Activated T-helper 2 cell treated with anti-CD3 and anti-CD28 coated beads, Interferon-gamma antibody, Interleukin-2, Interleukin-4, amounts not matched to agents 10 μg/mL and 5 μg/mL and 100 μg/mL, durations not matched to agents 14 hours and 24 hours and 36 hours (primary cell): ENCODE data around the gene RGS10. TPM values are rescaled to one million over a fixed set of nuclear protein-coding genes. Genes with fewer than 3 reads are reported as not detected.

ENCODE experiments used
- DNase-seq: peaks from one replicate; pipeline ENCODE4 v3.0.0; 2021; ENCODE audit warnings: low spot score
- H3K27ac Mint-ChIP-seq: one replicate; pipeline ENCODE4 v1.8.0; 2021; ENCODE audit warnings: mixed read lengths
- H3K27me3 Mint-ChIP-seq: one replicate; pipeline ENCODE4 v1.8.0; 2021; ENCODE audit warnings: low read depth, mixed read lengths
- H3K36me3 Mint-ChIP-seq: one replicate; pipeline ENCODE4 v1.8.0; 2021; ENCODE audit warnings: low read depth, mixed read lengths
- H3K4me1 Mint-ChIP-seq: one replicate; pipeline ENCODE4 v1.8.0; 2021; ENCODE audit warnings: low read depth, mixed read lengths
- H3K4me3 Mint-ChIP-seq: one replicate; pipeline ENCODE4 v1.8.0; 2021; ENCODE audit warnings: low read depth, mild to moderate bottlenecking, moderate library complexity, mixed read lengths
- H3K9me3 Mint-ChIP-seq: one replicate; pipeline ENCODE4 v1.8.0; 2021; ENCODE audit warnings: mixed read lengths
- intact Hi-C: fragments of 100-400 bp; cut with micrococcal nuclease; formaldehyde crosslinking; loops from one replicate; pipeline ENCODE4 v1.15.1; 2023
- total RNA-seq: library from RNA; stranded (reverse); gene quantifications from 2 replicates; pipeline ENCODE4 v1.2.3, GENCODE V29; 2022

Gene RGS10
- total RNA-seq, 1 donor from 2014 or later: 112 TPM

DNA sequence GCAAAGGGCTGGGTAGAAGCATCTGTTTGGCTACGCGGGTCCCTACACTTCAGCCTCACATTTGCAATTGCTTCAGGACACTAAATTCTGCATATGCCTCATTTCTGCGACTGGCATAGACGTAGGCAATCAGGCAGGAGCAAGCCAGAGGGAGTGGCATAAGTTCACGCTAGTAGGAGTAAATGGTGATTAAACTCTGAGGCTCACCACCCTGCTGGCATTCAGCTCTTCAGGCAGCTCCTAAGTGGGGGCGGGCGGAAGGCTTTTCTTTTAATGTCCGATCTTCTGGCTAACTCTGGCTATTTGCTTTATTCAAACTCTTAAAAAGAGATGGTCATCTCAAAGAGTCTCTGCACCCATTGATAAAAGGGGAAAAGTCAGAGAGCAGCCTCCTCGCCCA, 45.3 kb downstream of the RGS10 start:
- Mint-ChIP-seq H3K9me3 (no peaks in the 10 kb centered on the region), H3K27ac (peak overlapping the region; percentile 42), H3K27me3 (no peaks in the 10 kb centered on the region), H3K4me1 (peaks cover 75% of the 10 kb centered on the region), H3K36me3 (peaks cover 55% of the 10 kb centered on the region), H3K4me3 (no peak overlapping the region)
- intact Hi-C loops: loop anchor here (2.0 to 10.0 kb wide), 6 partner anchors 18 to 362 kb away; partner anchors contain the start of gene GRK5
- no peak for DNase-seq

DNA sequence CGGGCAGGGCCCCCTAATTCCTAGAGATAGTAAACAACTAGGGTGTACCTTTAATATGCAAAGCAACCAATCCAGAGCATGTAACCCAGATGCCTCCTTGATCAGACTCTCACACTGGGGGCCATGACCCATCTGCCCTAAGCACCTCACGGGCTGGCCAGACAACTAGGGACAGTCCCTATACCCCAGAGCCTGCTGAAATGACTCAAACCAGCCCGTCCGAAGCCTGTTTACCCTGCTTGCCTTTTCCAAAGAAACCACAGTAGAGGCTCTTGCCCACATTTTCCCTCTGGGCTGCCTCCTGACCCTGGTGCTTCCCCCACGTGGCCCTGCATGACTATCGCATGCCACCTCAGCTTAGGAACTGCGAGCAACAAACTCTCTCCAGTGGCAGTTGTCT, 46.2 kb downstream of the RGS10 start:
- no peak overlapping the region for H3K4me3 Mint-ChIP-seq

DNA sequence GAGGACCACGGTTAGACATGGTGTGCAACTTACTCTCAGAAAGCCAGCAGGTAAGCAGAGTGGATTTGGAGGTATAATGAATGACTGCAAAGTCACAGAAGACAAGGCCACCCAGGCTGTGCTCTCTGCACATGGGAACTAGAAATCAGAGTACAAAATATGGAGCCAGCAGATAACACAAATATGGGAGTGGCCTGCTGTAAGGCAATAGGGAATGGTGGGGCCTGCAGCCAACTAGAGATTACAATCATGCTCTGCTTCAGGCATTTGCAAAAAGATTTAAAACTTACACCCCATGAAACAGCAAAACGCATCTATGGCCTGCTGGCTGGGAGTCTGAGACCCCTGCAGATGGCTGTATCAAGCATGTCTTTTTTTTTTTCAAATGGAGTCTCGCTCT, 47.0 kb downstream of the RGS10 start:
- Mint-ChIP-seq H3K36me3 (peaks cover 45% of the 10 kb centered on the region), H3K27me3 (no peaks in the 10 kb centered on the region), H3K4me1 (peaks cover 61% of the 10 kb centered on the region), H3K9me3 (no peaks in the 10 kb centered on the region), H3K4me3 (no peak overlapping the region), H3K27ac (no peak overlapping the region)
- intact Hi-C loops: loop anchor here (5.0 to 10.0 kb wide), 4 partner anchors 188 to 361 kb away; partner anchors contain the start of gene GRK5
- DNase-seq: no peak

More for the DNA sequence above, 46.2 kb downstream of the RGS10 start:
- peaks cover 49% of the 10 kb centered on the region for H3K36me3 Mint-ChIP-seq
- peak; percentile 22 for DNase-seq
- H3K27ac Mint-ChIP-seq: peak overlapping the region; percentile 60
- intact Hi-C loops: loop anchor here (1.0 to 10.0 kb wide), 7 partner anchors 17 to 361 kb away; partner anchors contain the start of gene GRK5
- H3K9me3 Mint-ChIP-seq: no peaks in the 10 kb centered on the region
- H3K27me3 Mint-ChIP-seq: no peaks in the 10 kb centered on the region
- peaks cover 68% of the 10 kb centered on the region for H3K4me1 Mint-ChIP-seq

DNA sequence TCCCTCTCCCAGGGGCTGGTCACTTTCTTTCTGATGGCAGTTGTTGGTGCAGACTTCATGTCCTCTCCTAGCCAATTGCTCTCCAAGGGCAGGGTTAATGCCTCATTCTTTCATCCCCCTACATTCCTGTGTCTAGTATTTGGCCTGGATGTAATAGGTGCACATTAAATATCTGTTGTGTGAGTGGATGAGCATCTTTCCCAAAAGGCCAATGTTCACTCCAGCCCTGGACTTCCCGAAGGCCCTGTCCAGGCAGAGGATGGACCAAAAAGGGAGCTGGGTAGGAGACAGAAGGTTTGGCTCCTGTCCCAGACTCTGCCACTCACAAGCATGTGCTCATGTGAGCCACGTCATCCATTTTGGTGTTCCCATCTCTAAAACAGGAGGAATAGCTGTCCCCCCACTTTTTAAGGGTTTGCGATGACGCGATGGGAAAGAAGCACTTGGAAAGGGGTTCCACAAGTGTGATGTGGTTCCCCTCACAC, 47.5 kb downstream of the RGS10 start:
- Mint-ChIP-seq H3K27ac (peak overlapping the region; percentile 38), H3K36me3 (peaks cover 40% of the 10 kb centered on the region), H3K4me3 (no peak overlapping the region), H3K9me3 (no peaks in the 10 kb centered on the region), H3K4me1 (peaks cover 58% of the 10 kb centered on the region), H3K27me3 (no peaks in the 10 kb centered on the region)
- no peak for DNase-seq
- intact Hi-C loops: loop anchor here (5.0 to 10.0 kb wide), 4 partner anchors 188 to 360 kb away; partner anchors contain the start of gene GRK5

DNA sequence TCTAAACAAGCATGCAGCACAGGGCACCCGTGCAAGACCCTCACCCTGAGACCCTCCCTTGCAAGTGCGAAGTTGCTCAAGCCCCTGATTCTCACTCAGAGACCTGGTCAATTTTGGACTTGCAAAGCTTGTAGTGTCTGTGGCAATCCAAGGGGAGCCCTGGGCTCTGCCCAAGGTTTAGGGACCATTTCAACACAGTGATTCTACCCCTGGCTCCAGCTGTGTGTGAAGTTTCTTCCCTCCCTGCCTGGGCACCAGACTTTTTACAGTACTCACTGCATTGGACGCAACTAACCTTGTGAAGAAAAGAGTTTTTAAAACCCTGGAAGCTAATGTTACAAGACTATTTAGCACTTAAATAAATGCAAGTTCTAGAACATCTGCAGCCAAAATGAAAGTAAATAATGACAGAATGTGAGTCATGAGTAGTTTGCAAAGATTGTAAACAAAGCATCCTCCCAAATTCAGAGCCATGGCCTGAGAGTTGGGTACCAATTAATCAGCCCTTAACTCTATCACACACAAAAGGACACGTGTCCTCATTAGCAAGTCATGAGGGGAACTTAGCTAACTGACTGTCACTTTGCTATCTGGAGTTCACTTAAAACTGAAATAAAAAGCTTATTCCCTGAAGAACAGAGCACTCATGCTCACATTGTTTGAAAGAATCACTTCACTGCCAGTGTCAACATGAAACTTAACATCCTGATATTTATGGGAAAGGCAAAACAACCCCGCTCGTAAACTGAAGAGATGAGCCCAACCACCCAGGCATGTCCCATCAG, 48.1 kb downstream of the RGS10 start:
- Mint-ChIP-seq H3K36me3 (peaks cover 34% of the 10 kb centered on the region), H3K27me3 (no peaks in the 10 kb centered on the region), H3K4me1 (peaks cover 55% of the 10 kb centered on the region), H3K4me3 (no peak overlapping the region), H3K27ac (peak overlapping the region; percentile 38), H3K9me3 (no peaks in the 10 kb centered on the region)
- no peak for DNase-seq
- intact Hi-C loops: loop anchor here (5.0 to 10.0 kb wide), 4 partner anchors 187 to 360 kb away; partner anchors contain the start of gene GRK5

DNA sequence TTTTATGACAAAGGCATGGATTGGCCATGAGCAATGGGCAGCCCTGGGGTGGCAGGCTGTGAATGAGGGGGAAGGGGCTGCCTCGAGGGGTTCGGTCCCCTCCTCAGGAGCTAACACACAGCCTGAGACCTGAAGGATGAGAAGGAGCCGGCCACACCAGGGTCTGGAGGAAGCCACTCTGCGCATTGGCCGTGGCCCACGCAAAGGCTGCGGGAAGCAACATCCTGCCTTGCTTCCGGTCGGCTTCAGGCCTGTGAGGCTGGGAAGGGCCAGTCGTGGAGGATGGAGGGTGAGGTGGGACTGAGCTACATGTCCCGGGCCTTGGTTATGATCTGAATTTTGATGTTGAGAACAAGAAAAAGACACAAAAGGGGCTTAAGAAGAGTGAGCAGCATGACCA, 49.4 kb downstream of the RGS10 start:
- Mint-ChIP-seq H3K9me3 (no peaks in the 10 kb centered on the region), H3K4me3 (no peak overlapping the region), H3K27me3 (no peaks in the 10 kb centered on the region), H3K27ac (no peak overlapping the region), H3K36me3 (peaks cover 21% of the 10 kb centered on the region), H3K4me1 (peaks cover 51% of the 10 kb centered on the region)
- DNase-seq: no peak
- intact Hi-C loops: loop anchor here (10.0 kb wide), 1 partner anchor 358 kb away; no protein-coding TSS in a partner anchor

DNA sequence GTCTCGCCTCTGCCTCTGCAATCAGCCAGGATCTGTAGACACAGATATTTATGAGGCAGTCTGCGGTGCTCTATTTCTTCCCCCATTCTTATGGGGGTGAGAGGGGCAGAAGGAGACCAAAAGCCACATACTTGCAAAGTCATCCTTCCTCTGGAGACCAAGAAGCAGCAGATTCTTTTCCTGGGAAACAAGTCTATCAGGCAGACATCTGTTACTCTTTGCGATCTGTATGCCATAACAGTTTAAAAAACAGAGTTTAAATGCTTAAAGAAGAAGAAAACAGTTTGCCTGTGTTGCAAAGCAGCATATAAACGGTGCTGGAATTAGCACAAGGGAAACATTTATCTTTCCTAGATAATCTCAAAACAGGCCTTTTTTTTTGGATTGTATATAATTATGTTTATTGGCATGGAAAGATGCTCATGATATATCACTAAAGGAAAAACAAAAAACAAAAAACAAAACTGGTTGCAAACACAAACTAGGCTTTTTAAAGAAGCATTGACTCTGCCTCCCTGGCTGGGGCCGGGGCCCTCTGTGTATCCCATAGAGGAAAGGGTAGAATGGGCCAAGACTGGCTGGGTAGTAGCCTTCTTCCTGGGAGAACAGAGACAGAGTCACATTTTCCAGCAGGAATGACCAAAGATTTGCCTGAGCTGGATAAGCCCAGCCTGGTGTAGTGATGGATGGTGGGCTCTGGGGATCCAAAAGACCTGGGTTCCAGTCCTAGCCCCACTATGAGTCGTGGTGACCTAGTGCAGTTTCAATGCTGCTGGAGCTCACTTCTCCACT, 50.4 kb downstream of the RGS10 start:
- intact Hi-C loops: loop anchor here (10.0 kb wide), 1 partner anchor 357 kb away; no protein-coding TSS in a partner anchor
- H3K27me3 Mint-ChIP-seq: no peaks in the 10 kb centered on the region
- H3K9me3 Mint-ChIP-seq: no peaks in the 10 kb centered on the region
- no peak overlapping the region for H3K4me3 Mint-ChIP-seq
- H3K27ac Mint-ChIP-seq: no peak overlapping the region
- H3K4me1 Mint-ChIP-seq: peaks cover 45% of the 10 kb centered on the region
- DNase-seq: no peak
- peaks cover 14% of the 10 kb centered on the region for H3K36me3 Mint-ChIP-seq

DNA sequence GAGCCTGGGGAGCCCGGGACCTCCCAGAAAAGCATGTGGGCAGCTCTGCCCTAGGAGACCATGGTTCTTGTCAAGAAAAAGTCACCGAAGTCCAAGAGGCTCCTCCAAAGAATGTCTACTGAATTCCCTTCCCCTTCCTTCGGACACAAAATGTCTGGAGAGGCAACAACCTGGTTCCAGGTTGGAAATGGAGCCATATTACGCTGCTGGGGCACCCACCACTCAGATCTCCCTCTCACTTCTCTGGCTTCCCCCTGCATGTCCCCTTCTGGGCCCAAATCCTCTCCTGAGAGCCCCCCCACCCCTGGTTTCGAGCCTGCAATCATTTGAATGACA, 52.6 kb downstream of the RGS10 start:
- DNase-seq: no peak
- H3K27ac Mint-ChIP-seq: peak overlapping the region; percentile 81
- peaks cover 29% of the 10 kb centered on the region for H3K4me1 Mint-ChIP-seq
- H3K27me3 Mint-ChIP-seq: no peaks in the 10 kb centered on the region
- intact Hi-C loops: loop anchor here (10.0 kb wide), 1 partner anchor 355 kb away; no protein-coding TSS in a partner anchor
- H3K9me3 Mint-ChIP-seq: no peaks in the 10 kb centered on the region
- peaks cover 4% of the 10 kb centered on the region for H3K36me3 Mint-ChIP-seq
- peak overlapping the region; percentile 15 for H3K4me3 Mint-ChIP-seq

DNA sequence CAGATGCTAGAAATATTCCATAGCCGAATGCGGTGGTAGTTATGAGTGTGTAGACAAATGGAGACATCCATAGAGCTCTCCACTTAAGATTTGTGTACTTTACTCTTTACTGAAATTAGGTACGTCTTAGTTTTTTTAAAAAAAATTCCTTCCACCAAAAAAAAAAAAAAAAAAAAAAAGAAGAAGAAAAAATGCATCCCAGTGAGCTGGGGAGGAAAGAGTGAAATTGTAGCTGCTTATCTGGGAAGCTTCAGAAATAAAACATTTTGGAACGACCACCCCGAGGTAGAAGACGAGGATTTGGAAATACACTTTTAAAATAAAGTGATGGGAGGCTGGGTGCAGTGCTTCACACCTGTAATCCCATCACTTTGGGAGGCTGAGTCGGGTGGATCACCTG, 53.8 kb downstream of the RGS10 start:
- H3K4me3 Mint-ChIP-seq: no peak overlapping the region
- no peaks in the 10 kb centered on the region for H3K27me3 Mint-ChIP-seq
- DNase-seq: no peak
- H3K27ac Mint-ChIP-seq: peak overlapping the region; percentile 2
- no peaks in the 10 kb centered on the region for H3K9me3 Mint-ChIP-seq
- H3K4me1 Mint-ChIP-seq: peaks cover 17% of the 10 kb centered on the region
- H3K36me3 Mint-ChIP-seq: no peaks in the 10 kb centered on the region
- intact Hi-C loops: no loop called here

DNA sequence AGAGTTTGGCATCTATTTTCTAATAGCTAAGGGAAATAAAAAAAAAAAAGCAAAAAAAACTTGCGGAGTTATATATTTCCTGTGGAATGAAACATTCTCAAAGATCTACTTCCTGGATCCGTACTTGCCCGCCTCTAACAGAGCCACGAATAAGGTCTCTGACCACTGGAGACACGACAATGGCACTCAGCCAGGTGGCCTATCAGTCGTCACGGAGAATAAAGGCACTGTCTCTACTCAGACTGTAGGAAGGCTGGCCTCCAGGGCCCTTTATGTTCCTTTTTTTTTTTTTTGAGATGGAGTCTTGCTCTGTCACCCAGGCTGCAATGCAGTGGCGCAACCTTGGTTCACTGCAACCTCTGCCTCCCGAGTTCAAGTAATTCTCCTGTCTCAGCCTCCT, 58.7 kb downstream of the RGS10 start:
- H3K27ac Mint-ChIP-seq: no peak overlapping the region
- H3K36me3 Mint-ChIP-seq: no peaks in the 10 kb centered on the region
- no peaks in the 10 kb centered on the region for H3K27me3 Mint-ChIP-seq
- no peaks in the 10 kb centered on the region for H3K9me3 Mint-ChIP-seq
- DNase-seq: no peak
- intact Hi-C loops: no loop called here
- peaks cover 11% of the 10 kb centered on the region for H3K4me1 Mint-ChIP-seq
- no peak overlapping the region for H3K4me3 Mint-ChIP-seq

DNA sequence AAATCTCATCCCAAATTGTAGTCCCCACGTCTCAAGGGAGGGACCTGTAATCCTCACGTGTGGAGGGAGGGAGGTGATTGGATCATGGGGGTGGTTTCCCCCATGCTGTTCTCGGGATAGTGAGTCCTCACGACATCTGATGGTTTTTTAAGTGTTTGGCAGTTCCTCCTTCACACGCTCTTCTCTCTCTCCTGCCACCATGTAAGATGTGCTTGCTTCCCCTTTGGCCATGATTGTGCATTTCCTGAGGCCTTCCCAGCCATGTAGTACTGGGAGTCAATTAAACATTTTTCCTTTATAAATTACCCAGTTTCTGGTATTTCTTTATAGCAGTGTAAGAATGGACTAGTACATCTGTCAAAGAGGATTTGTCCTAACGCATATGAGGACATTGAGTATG, 59.5 kb downstream of the RGS10 start:
- H3K9me3 Mint-ChIP-seq: no peaks in the 10 kb centered on the region
- H3K27ac Mint-ChIP-seq: no peak overlapping the region
- H3K4me1 Mint-ChIP-seq: peaks cover 17% of the 10 kb centered on the region
- H3K4me3 Mint-ChIP-seq: no peak overlapping the region
- no peaks in the 10 kb centered on the region for H3K36me3 Mint-ChIP-seq
- DNase-seq: no peak
- intact Hi-C loops: no loop called here
- H3K27me3 Mint-ChIP-seq: no peaks in the 10 kb centered on the region

DNA sequence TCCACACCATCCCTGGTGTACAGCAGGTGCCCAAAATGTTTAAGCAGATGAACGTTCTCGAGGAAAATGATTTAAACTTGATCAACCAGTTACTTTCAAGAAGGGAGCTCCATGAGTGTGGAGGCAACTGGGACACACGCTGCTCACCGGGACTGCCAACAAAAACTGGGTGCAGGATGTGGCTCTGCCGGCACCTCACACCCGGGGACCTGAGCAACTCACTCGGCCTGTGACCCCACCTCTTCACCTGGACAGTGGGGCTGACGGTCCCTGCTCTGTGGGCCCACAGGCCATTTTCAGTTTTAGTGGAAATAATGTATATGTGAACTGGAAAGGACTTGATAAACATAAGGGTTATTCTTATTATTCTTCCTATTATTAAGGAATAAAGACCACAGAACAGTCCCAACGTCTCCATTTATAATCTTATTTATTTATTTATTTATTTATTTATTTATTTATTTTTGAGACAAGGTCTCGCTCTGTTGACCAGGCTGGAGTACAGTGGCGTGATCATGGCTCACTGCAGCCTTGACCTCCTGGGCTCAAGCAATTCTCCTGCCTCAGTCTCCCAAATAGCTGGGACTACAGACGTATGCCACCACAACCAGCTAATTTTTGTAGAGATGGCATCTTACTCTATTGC, 60.6 kb downstream of the RGS10 start:
- intact Hi-C loops: no loop called here
- H3K36me3 Mint-ChIP-seq: no peaks in the 10 kb centered on the region

More for the DNA sequence above, 60.6 kb downstream of the RGS10 start:
- Mint-ChIP-seq H3K9me3 (no peaks in the 10 kb centered on the region), H3K4me3 (no peak overlapping the region), H3K27ac (no peak overlapping the region), H3K27me3 (no peaks in the 10 kb centered on the region), H3K4me1 (peaks cover 26% of the 10 kb centered on the region)
- no peak for DNase-seq
